ENCODE results near the gene VAT1.
A peak's percentile ranks its signal among the peaks of the same experiment; 100 is the strongest.

VAT1 gene

GRCh38 chr17:43026595-43026994, 4.4 kb upstream of the VAT1 start:
- DNase-seq = no peak

GRCh38 chr17:43025766-43026537, 3.8 kb upstream of the VAT1 start:
- no peak for DNase-seq

- no peak for DNase-seq
These were observed 3.1 kb upstream of the VAT1 start for GRCh38 chr17:43025290-43025657.

- DNase-seq = peak; percentile 90
These were observed 2.5 kb upstream of the VAT1 start, which contains the start of gene RND2 for GRCh38 chr17:43024407-43025289. Gene RND2, plus strand, starts transcription at chr17:43025231. Its CDS starts 117 bp downstream, at chr17:43025348.

- DNase-seq = no peak
These were observed 1.1 kb downstream of the VAT1 start for GRCh38 chr17:43020789-43021740.

- no peak for DNase-seq
These were observed 2.1 kb downstream of the VAT1 start for GRCh38 chr17:43020030-43020621.

GRCh38 chr17:43019418-43019817, 2.8 kb downstream of the VAT1 start:
- no peak for DNase-seq

- DNase-seq = peak; percentile 92
These were observed 3.3 kb downstream of the VAT1 start for GRCh38 chr17:43018932-43019331.

GRCh38 chr17:43018008-43018853, 4.0 kb downstream of the VAT1 start:
- DNase-seq = no peak

- no peak for DNase-seq
These were observed 6.0 kb downstream of the VAT1 start for GRCh38 chr17:43016216-43016615.

- no peak for DNase-seq
These were observed 6.6 kb downstream of the VAT1 start for GRCh38 chr17:43015579-43015978.

- DNase-seq = no peak
These were observed 7.3 kb downstream of the VAT1 start for GRCh38 chr17:43014649-43015542.

GRCh38 chr17:43014020-43014648, 8.1 kb downstream of the VAT1 start:
- no peak for DNase-seq

- no peak for DNase-seq
These were observed 8.9 kb downstream of the VAT1 start for GRCh38 chr17:43013296-43013695.

GRCh38 chr17:43011728-43012472, 10.3 kb downstream of the VAT1 start:
- no peak for DNase-seq

GRCh38 chr17:43010667-43011308, 11.4 kb downstream of the VAT1 start:
- DNase-seq = no peak

GRCh38 chr17:43006639-43007551, 15.3 kb downstream of the VAT1 start, which contains the start of gene IFI35:
Gene IFI35, plus strand, starts transcription at chr17:43006784. Its CDS starts 164 bp downstream, at chr17:43006948.
- peak; percentile 49 for DNase-seq
